Osteoblast (primary cell): ENCODE results near the gene MAPKAPK2. TPM values are rescaled to one million over a fixed set of nuclear protein-coding genes. Genes with fewer than 3 reads are reported as not detected.

Experiments
- DNase-seq: peaks from one replicate; pipeline ENCODE4 v3.0.0; 2011; ENCODE audit warnings: low spot score, mixed read lengths; ENCODE audit not compliant: insufficient read length; ENCODE audit errors: missing footprints
- H2AFZ ChIP-seq: 2 replicates; pipeline ENCODE4 v1.6.0; 2011; ENCODE audit warnings: mild to moderate bottlenecking, low read length
- H3K27ac ChIP-seq: 2 replicates; pipeline ENCODE4 v1.5.1; 2011; ENCODE audit warnings: mild to moderate bottlenecking, low read depth, low read length, moderate library complexity
- H3K27me3 ChIP-seq: 2 replicates; pipeline ENCODE4 v1.6.0; 2012; ENCODE audit warnings: mild to moderate bottlenecking, control low read depth, inconsistent platforms, low read length, moderate library complexity; ENCODE audit not compliant: insufficient read depth
- H3K36me3 ChIP-seq: 2 replicates; pipeline ENCODE4 v1.5.1; 2011; ENCODE audit warnings: mild to moderate bottlenecking, low read length, control low read depth, moderate library complexity; ENCODE audit not compliant: insufficient read depth
- H3K4me1 ChIP-seq: 2 replicates; pipeline ENCODE4 v1.5.1; 2011; ENCODE audit warnings: mild to moderate bottlenecking, low read length, control low read depth, moderate library complexity; ENCODE audit not compliant: insufficient read depth
- H3K4me2 ChIP-seq: 2 replicates; pipeline ENCODE4 v1.6.0; 2011; ENCODE audit warnings: mild to moderate bottlenecking, low read length; ENCODE audit not compliant: insufficient read depth
- H3K4me3 ChIP-seq: fragments of 200-600 bp; sonication (generic); 3 replicates; pipeline ENCODE4 v1.5.1; 2012; ENCODE audit warnings: mild to moderate bottlenecking, low read length, inconsistent platforms; ENCODE audit not compliant: insufficient read depth
- H3K79me2 ChIP-seq: 2 replicates; pipeline ENCODE4 v1.6.0; 2012; ENCODE audit warnings: mild to moderate bottlenecking, low read length, control low read depth, inconsistent platforms; ENCODE audit not compliant: insufficient read depth
- H3K9me3 ChIP-seq: 2 replicates; pipeline ENCODE4 v1.5.1; 2011; ENCODE audit warnings: low read depth, low read length, control low read depth
- H4K20me1 ChIP-seq: 2 replicates; pipeline ENCODE4 v1.6.0; 2012; ENCODE audit warnings: mild to moderate bottlenecking, low read length, control low read depth; ENCODE audit not compliant: insufficient read depth
- total RNA-seq: library from RNA; depleted of rRNA; stranded (reverse); fragments of >200 nt; gene quantifications from 2 replicates; pipeline ENCODE4 v1.2.3, GENCODE V29; 2012
- TF ChIP-seq, protein P1 (sequence below): IDR thresholded peaks from 2 replicates; pipeline ENCODE4 v1.5.1; 2011; ENCODE audit warnings: mild to moderate bottlenecking, low read depth, low read length, moderate library complexity; ENCODE audit errors: extremely low read depth

Gene MAPKAPK2
- total RNA-seq, 1 donor = 38.0 TPM

DNA sequence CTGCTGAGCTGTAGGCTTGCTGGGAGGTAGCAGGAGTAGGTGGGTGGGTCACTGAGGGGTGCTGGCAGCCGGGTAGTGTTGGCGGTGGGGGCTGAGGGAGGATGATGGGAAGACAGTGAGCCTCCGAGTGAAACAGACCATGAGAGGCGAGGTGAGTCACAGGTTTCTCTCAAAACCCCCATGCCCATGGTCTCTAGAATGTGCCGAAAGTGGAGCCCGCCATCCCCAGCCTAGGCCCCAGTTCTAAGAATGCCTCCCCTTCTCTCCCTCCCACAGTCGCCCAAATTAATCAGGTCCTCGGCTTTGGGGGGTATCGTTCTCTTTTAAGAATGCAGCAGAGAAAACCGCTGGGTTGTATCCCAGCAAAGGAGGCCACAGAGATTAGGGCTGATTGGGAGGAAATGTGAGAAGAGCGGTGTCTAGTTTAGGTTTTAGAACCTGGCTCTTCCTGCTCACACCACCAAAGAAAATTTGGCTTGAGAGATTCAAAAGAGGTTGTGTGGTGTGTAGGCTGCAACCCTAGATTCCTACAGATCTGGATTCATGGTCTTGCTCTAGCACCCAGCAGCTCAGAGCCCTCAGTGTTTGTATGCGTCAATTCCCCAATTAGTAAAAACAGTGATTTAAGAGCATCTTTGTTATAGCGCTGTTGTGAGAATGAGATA is 58.1 kb downstream of the MAPKAPK2 start:
- no peaks in the 10 kb centered on the region for H3K27me3 ChIP-seq
- H3K36me3 ChIP-seq = peaks cover 8% of the 10 kb centered on the region
- H2AFZ ChIP-seq = no peak overlapping the region
- no peaks in the 10 kb centered on the region for H4K20me1 ChIP-seq
- H3K4me3 ChIP-seq = no peak overlapping the region
- no peak for DNase-seq
- TF ChIP-seq, protein P1, sequence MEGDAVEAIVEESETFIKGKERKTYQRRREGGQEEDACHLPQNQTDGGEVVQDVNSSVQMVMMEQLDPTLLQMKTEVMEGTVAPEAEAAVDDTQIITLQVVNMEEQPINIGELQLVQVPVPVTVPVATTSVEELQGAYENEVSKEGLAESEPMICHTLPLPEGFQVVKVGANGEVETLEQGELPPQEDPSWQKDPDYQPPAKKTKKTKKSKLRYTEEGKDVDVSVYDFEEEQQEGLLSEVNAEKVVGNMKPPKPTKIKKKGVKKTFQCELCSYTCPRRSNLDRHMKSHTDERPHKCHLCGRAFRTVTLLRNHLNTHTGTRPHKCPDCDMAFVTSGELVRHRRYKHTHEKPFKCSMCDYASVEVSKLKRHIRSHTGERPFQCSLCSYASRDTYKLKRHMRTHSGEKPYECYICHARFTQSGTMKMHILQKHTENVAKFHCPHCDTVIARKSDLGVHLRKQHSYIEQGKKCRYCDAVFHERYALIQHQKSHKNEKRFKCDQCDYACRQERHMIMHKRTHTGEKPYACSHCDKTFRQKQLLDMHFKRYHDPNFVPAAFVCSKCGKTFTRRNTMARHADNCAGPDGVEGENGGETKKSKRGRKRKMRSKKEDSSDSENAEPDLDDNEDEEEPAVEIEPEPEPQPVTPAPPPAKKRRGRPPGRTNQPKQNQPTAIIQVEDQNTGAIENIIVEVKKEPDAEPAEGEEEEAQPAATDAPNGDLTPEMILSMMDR = no peak
- H3K9me3 ChIP-seq = no peaks in the 10 kb centered on the region
- no peaks in the 10 kb centered on the region for H3K4me1 ChIP-seq
- no peak overlapping the region for H3K27ac ChIP-seq
- H3K79me2 ChIP-seq = no peaks in the 10 kb centered on the region
- H3K4me2 ChIP-seq = no peak overlapping the region

DNA sequence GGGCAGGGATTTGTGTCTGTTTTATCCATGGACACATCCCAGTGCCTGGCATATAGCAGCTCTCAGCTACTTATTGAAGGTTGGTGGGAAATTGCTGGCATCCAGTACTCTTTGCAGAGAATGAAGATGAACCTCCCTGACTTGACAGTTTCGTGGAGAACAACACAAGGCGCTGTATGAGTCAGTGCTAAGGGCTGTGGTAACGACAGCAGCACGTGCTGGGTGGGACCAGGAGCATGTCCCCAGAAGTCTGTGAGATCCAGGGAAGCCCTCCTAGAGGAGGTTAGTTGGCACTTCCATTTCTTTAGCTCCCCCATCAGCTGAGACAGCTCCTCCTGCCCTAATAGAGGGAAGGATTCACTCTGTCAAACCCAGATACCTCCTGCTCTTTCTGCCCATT is 60.0 kb downstream of the MAPKAPK2 start:
- Histone ChIP-seq H3K27ac (no peak overlapping the region), H3K9me3 (no peaks in the 10 kb centered on the region), H3K27me3 (no peaks in the 10 kb centered on the region), H3K4me1 (no peaks in the 10 kb centered on the region), H3K4me2 (no peak overlapping the region), H3K4me3 (no peak overlapping the region), H2AFZ (no peak overlapping the region), H3K79me2 (no peaks in the 10 kb centered on the region), H4K20me1 (no peaks in the 10 kb centered on the region), H3K36me3 (no peaks in the 10 kb centered on the region)
- DNase-seq = no peak
- TF ChIP-seq, protein P1 = no peak

DNA sequence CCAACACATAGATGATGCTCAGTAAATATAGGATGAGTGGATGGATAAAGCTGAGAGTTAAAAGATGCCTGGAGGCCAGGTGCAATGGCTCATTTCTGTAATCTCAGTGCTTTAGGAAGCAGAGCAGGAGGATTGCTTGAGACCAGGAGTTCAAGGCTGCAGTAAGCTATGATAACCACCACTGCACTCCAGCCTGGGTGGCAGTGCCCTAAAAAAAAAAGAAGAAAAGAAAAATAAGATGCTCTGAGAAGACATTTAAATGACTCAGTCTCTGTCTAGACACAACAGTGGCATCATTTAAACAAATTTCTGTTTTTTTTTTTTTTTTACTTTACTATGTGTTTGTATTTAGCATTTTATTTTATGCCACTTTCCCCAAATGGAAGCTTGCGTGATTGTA is 60.6 kb downstream of the MAPKAPK2 start:
- DNase-seq = no peak

DNA sequence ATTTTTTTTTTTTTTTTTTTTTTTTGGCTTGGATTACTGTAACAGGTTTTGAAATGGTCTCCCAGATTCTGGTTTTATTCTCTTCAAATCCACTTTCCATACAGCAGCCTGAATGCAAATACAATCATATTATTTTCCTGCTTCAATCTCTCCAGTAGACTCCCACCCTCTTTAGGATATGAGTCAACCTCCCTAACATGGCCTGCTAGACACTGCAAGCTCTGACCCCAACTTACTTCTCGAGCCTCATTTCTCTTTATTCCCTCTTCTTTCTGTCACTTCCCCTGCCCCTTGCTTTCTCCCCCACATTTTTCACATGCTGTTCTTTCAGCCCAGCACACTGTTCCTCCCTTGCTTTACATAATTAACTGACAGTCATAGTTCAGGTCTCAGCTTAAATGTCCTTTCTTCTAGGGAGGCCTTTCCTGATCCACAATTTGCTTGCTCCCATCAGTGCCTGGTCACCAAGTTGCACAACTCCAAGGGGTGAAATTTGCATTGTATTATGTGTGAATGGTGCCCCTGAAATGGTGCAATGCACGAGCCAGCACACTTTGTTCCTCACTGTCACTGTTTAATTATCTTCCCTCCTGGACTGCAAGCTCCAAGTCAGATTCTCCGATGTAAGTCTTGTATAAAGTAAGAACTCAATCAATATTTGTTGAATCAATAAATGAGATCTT is 63.8 kb downstream of the MAPKAPK2 start:
- no peaks in the 10 kb centered on the region for H3K79me2 ChIP-seq
- TF ChIP-seq, protein P1 = no peak
- H4K20me1 ChIP-seq = no peaks in the 10 kb centered on the region
- H3K4me2 ChIP-seq = no peak overlapping the region
- no peaks in the 10 kb centered on the region for H3K36me3 ChIP-seq
- no peak overlapping the region for H3K27ac ChIP-seq
- H3K27me3 ChIP-seq = peaks cover 4% of the 10 kb centered on the region
- H3K9me3 ChIP-seq = no peaks in the 10 kb centered on the region
- no peak overlapping the region for H3K4me3 ChIP-seq
- H3K4me1 ChIP-seq = peaks cover 8% of the 10 kb centered on the region
- H2AFZ ChIP-seq = no peak overlapping the region
- DNase-seq = no peak

More for the DNA sequence above, 60.6 kb downstream of the MAPKAPK2 start:
- Histone ChIP-seq H3K79me2 (no peaks in the 10 kb centered on the region), H4K20me1 (no peaks in the 10 kb centered on the region), H3K4me2 (no peak overlapping the region), H3K4me3 (no peak overlapping the region), H2AFZ (no peak overlapping the region), H3K9me3 (no peaks in the 10 kb centered on the region), H3K4me1 (no peaks in the 10 kb centered on the region), H3K27ac (no peak overlapping the region), H3K36me3 (no peaks in the 10 kb centered on the region), H3K27me3 (peaks cover 4% of the 10 kb centered on the region)
- TF ChIP-seq, protein P1 = no peak
